Measurements from ENCODE around the gene CAPRIN2.

The CAPRIN2 gene

GRCh38 chr12:30763053-30763452 lies 8.3 kb upstream of the CAPRIN2 start:
- no peak for DNase-seq

GRCh38 chr12:30761730-30762129 lies 7.0 kb upstream of the CAPRIN2 start:
- DNase-seq, result no peak

GRCh38 chr12:30757316-30757715 lies 2.6 kb upstream of the CAPRIN2 start:
- no peak for DNase-seq

- no peak for DNase-seq
Measured at GRCh38 chr12:30756074-30756473, 1.3 kb upstream of the CAPRIN2 start.

- DNase-seq, result no peak
Measured at GRCh38 chr12:30755395-30755762, 628 bp upstream of the CAPRIN2 start.

- no peak for DNase-seq
Measured at GRCh38 chr12:30754383-30754749, 385 bp downstream of the CAPRIN2 start.

GRCh38 chr12:30753751-30754382 lies 884 bp downstream of the CAPRIN2 start:
- DNase-seq, result no peak

GRCh38 chr12:30753233-30753632 lies 1.5 kb downstream of the CAPRIN2 start:
- DNase-seq, result peak; percentile 33

GRCh38 chr12:30752255-30752654 lies 2.5 kb downstream of the CAPRIN2 start:
- DNase-seq, result no peak

- DNase-seq, result no peak
Measured at GRCh38 chr12:30748147-30748546, 6.6 kb downstream of the CAPRIN2 start.

- DNase-seq, result no peak
Measured at GRCh38 chr12:30746190-30746589, 8.6 kb downstream of the CAPRIN2 start.

GRCh38 chr12:30744321-30744720 lies 10.4 kb downstream of the CAPRIN2 start:
- no peak for DNase-seq

- no peak for DNase-seq
Measured at GRCh38 chr12:30740274-30740673, 14.5 kb downstream of the CAPRIN2 start.

- DNase-seq, result no peak
Measured at GRCh38 chr12:30739020-30739419, 15.7 kb downstream of the CAPRIN2 start.

GRCh38 chr12:30732954-30733637 lies 21.7 kb downstream of the CAPRIN2 start:
- no peak for DNase-seq

GRCh38 chr12:30730011-30730410 lies 24.7 kb downstream of the CAPRIN2 start:
- DNase-seq, result no peak

GRCh38 chr12:30729547-30729946 lies 25.2 kb downstream of the CAPRIN2 start:
- DNase-seq, result no peak

- DNase-seq, result no peak
Measured at GRCh38 chr12:30726647-30727046, 28.1 kb downstream of the CAPRIN2 start.

GRCh38 chr12:30725739-30726138 lies 29.0 kb downstream of the CAPRIN2 start:
- no peak for DNase-seq

- no peak for DNase-seq
Measured at GRCh38 chr12:30719060-30719459, 35.7 kb downstream of the CAPRIN2 start.

- no peak for DNase-seq
Measured at GRCh38 chr12:30707613-30708342, 47.0 kb downstream of the CAPRIN2 start.

- DNase-seq, result no peak
Measured at GRCh38 chr12:30706476-30706875, 48.3 kb downstream of the CAPRIN2 start.

GRCh38 chr12:30701056-30701455 lies 53.7 kb downstream of the CAPRIN2 start:
- DNase-seq, result no peak

GRCh38 chr12:30700216-30700900 lies 54.4 kb downstream of the CAPRIN2 start:
- DNase-seq, result no peak
